SU-DHL-6 (cell line): ENCODE measurements around the gene PTPRK.

Source experiments
- CTCF ChIP-seq: fragments of 200-600 bp; sonication (generic); IDR thresholded peaks from one replicate; pipeline ENCODE4 v1.5.1; 2017; ENCODE audit warnings: antibody characterized with exemption, mild to moderate bottlenecking, low read length, moderate library complexity; ENCODE audit not compliant: insufficient read depth, poor library complexity, severe bottlenecking
- EZH2phosphoT487 ChIP-seq: fragments of 200-600 bp; sonication (generic), shearing (Covaris generic); conservative IDR thresholded peaks from 2 replicates; pipeline ENCODE4 v1.6.1; 2018; ENCODE audit warnings: mild to moderate bottlenecking, antibody characterized with exemption, low read length, moderate library complexity, mixed read lengths

DNA sequence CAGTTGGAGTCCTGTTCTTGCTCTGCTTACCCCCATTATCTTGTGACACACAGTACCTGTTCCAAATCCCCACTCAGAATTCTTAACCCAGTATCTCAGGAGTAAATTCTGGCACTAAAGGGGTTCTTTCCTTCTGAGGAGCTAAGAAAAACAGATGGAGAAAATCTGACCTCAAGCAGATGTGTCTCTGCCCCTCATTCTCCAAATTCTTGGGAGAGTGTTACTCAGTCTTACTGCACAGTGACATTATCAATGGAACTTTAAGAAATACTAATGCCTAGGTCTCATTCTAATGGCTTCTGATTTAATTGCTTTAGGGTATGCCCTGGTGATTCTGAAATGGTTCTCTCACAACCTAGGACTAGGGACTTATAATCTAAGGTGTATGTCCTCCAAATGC lies 40.6 kb upstream of the PTPRK start:
- TF ChIP-seq CTCF (no peak), EZH2phosphoT487 (no peak)
